Activated CD4-positive, alpha-beta T cell treated with anti-CD3 and anti-CD28 coated beads, Interleukin-10, Interleukin-2, amounts not matched to agents 100 ng/mL and 50 ng/mL, durations not matched to agents 16 hours and 8 hours (primary cell): ENCODE measurements around the gene TMEM245.
A peak's percentile ranks its signal among the peaks of the same experiment; 100 is the strongest.

Experiments
- DNase-seq: peaks from one replicate; pipeline ENCODE4 v3.0.0-alpha.2; 2020

Gene TMEM245

GRCh38 chr9:109100543-109101201, 19.1 kb downstream of the TMEM245 start:
- peak; percentile 34 for DNase-seq

- no peak for DNase-seq
These were observed 20.8 kb downstream of the TMEM245 start for GRCh38 chr9:109098960-109099308.

- DNase-seq, result peak; percentile 62
These were observed 21.4 kb downstream of the TMEM245 start for GRCh38 chr9:109098171-109098959.

- DNase-seq, result no peak
These were observed 22.6 kb downstream of the TMEM245 start for GRCh38 chr9:109097146-109097545.

GRCh38 chr9:109095321-109095720, 24.4 kb downstream of the TMEM245 start:
- DNase-seq, result no peak

- DNase-seq, result no peak
These were observed 25.5 kb downstream of the TMEM245 start for GRCh38 chr9:109094268-109094667.

- no peak for DNase-seq
These were observed 27.2 kb downstream of the TMEM245 start for GRCh38 chr9:109092587-109092986.

GRCh38 chr9:109092051-109092580, 27.6 kb downstream of the TMEM245 start:
- DNase-seq, result peak; percentile 86

GRCh38 chr9:109088221-109088620, 31.5 kb downstream of the TMEM245 start:
- no peak for DNase-seq

GRCh38 chr9:109087795-109088194, 32.0 kb downstream of the TMEM245 start:
- no peak for DNase-seq

- no peak for DNase-seq
These were observed 33.5 kb downstream of the TMEM245 start for GRCh38 chr9:109086221-109086620.

- DNase-seq, result no peak
These were observed 34.2 kb downstream of the TMEM245 start for GRCh38 chr9:109085510-109085909.

GRCh38 chr9:109083813-109084405, 35.8 kb downstream of the TMEM245 start:
- DNase-seq, result no peak

- DNase-seq, result no peak
These were observed 36.6 kb downstream of the TMEM245 start for GRCh38 chr9:109083141-109083540.

- DNase-seq, result no peak
These were observed 37.6 kb downstream of the TMEM245 start for GRCh38 chr9:109082091-109082620.

- no peak for DNase-seq
These were observed 45.4 kb downstream of the TMEM245 start for GRCh38 chr9:109074236-109074889.

GRCh38 chr9:109072821-109073435, 46.8 kb downstream of the TMEM245 start:
- no peak for DNase-seq

- no peak for DNase-seq
These were observed 47.5 kb downstream of the TMEM245 start for GRCh38 chr9:109072133-109072692.

GRCh38 chr9:109068764-109069163, 51.0 kb downstream of the TMEM245 start:
- DNase-seq, result no peak

GRCh38 chr9:109064963-109065702, 54.6 kb downstream of the TMEM245 start:
- DNase-seq, result no peak

GRCh38 chr9:109063760-109064159, 56.0 kb downstream of the TMEM245 start:
- no peak for DNase-seq
